GM19372 (cell line): ENCODE results near the gene TECR.
"Not testable (repeated sequence)": the region's sequence is repeated elsewhere in the genome, so short reads cannot be mapped to it uniquely, and the experiment has no call there.

Source experiments
- ATAC-seq: cut with Tn5 transposase; IDR thresholded peaks from one replicate; pipeline ENCODE4 v1.9.1; 2021; ENCODE audit warnings: mild to moderate bottlenecking, low read depth, moderate library complexity; ENCODE audit not compliant: unreplicated experiment

Gene TECR

GRCh38 chr19:14533450-14533849, 4.1 kb downstream of the TECR start:
- ATAC-seq = no peak

DNA sequence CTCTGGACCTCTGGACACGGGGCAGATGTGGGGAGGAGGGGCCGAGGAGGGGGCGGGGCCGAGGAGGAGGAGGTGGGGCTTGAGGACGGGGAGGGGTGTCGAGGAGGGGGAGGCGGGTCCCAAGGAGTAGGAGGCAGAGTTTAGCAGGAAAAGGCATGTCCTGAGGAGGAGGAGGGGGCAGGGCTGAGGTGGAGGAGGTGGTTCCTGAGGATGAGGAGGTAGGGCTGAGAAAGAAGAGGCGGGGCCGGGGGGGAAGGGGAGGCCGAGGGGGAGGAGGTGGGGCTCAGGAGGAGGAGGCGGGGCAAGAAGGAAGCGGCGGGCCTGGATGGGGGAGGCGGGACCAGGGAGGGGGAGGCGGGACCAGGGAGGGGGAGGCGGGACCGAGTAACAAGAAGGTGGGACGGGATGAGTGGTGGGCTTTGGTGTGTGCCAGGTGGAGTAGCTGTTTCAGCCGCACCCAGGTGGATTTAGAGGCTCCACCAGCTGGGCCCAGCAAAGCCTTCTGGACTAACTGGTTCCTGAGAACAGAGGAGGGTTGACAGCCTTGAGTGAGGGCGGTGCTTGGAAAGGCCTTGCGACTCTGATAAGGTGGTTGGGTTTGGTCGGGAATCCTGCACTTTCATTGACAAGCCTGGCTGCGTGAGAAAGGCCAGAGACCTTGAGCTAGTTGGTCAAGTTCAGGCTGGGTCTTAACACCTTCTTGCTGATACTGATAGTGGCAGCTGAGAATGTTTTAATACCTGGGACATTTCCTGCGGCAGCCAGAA, 7.7 kb downstream of the TECR start:
- ATAC-seq = no peak

DNA sequence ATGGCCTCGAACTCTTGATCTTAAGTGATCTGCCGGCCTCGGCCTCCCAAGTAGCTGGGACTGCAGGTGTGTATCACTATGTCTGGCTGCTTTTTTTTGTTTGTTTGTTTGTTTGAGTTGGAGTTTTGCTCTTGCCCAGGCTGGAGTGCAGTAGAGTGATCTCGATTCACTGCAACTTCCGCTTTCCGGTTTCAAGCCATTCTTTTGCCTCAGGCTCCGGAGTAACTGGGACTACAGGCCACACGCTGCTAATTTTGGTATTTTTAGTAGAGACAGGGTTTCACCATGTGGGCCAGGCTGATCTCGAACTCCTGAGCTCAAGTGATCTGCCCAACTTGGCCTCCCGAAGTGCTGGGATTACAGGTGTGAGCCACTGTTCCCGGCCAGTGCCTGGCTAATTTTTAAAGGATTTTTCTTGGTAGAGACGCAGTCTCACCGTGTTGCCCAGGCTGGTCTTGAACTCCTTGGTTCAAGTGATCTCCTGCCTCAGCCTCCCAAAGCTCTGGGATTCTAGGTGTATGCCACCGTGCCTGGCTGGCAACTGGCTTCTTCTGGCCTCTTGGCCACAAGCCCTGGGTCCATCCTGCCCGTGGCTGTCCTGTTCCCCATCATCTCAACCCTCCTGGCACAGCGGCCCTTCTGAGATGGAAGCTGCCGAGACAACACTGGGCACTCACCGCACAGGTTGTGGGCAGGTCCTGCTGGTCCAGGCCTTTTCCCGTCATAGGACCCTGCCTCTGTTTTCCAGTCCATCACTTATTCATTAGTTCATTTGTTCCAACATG, 11.5 kb downstream of the TECR start:
- ATAC-seq = no peak

- ATAC-seq = not testable (repeated sequence)
These were observed 12.6 kb downstream of the TECR start for GRCh38 chr19:14541979-14542378.

DNA sequence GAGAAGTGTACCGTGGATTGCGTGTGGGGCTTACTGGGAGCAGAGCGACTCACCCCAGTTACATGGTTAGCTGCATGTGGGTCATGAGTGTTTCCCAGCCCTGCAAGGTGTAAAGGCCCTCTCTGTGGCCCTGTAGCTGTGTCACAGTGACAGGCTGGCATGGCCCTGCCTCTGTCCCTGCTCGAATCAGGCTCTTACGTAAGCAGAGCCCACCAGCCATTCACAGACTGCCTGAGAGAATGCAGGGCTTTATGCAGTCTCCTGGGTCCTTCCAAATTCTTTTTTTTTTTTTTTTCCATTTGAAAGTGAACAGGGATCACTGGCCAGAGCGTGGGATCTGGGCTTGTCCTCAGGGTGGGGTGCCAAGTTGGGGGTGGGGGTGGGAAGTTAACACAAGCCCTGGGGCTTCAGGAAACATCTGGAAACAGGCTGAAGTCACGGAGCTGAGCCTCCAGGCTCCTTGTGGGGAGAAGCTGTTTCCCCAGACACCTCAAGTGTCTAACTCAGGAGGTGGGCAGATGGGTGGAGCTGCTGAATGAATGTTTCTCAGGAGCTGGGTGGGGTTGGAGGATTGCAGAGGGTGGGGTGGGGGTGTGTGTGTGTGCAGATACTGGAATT, 13.4 kb downstream of the TECR start:
- ATAC-seq = no peak

DNA sequence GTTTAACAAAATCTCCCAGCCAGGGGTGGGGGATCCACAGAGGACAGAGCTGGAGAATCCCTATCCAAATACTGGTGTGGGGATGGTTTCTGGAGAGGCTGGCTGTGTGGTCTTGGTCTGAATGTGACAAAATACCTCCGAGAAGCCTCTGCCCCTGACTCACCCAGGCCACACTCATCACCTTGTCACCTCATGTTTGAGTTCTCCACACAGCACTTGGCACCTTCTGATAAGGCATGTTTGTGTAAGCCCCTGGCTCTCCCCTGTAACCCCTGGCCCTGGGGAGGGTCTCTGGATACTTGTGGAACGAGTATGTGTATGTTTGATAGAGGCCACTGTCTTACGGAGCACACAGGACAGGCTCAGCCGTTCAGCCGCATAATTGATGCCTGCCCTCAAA, 14.7 kb downstream of the TECR start:
- ATAC-seq = no peak

DNA sequence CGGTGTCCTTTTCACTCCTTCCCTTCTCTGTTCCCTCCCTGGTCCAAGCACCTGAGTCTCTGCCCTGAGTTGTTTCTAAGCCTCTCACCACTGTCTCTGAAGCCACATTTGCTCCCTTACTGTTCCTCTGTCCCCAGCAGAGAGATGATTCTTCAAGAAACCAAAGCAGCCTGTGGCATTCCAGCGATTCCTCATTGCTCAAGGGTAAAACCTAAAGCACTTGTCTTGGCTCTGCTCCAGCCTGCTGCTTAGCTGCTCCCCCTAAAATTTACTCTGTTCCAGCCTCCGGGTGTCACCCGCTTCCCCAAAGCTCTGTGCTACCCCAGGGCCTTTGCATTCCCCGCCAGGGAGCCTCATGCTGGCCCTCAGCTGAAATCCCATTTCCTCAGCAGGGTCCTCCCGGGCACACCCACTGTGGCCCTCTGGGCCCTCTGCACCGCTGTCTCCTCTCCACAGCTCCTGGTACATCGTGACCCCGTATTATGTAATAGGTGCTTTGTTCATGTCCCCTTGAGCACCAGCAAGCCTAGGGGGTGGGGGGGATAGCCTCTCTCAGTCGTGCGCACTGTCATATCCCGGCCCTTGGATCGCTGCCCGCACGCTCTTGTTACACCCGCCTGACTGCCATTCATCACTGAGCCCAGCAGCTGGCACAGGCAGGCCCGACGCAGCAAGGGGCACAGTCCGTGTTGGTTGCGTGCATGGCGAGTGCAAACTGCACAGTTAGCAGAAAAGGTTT, 15.8 kb downstream of the TECR start:
- ATAC-seq = no peak

DNA sequence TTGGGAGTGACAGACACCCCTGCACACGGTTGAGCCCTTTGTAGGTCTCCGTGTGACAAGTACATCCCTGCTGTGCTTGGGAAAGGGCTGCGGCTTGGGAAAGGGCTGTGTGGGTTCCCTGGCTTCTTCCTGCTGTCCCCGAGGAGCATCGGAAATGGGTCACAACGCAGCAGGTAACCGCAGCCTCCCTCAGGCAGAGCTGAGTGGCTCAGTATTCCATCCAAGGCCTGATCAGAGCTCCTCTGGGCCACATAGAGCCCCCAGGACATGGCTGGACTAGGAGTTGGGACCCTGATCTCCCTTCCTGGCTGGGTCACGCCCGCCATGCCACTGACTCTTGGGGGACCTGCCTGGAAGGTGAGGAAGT, 16.3 kb downstream of the TECR start:
- ATAC-seq = no peak

GRCh38 chr19:14550201-14550754, 20.9 kb downstream of the TECR start:
- no peak for ATAC-seq

- not testable (repeated sequence) for ATAC-seq
These were observed 22.0 kb downstream of the TECR start for GRCh38 chr19:14551134-14552005.

- not testable (repeated sequence) for ATAC-seq
These were observed 22.6 kb downstream of the TECR start for GRCh38 chr19:14552006-14552360.

GRCh38 chr19:14553042-14553938, 23.9 kb downstream of the TECR start:
- ATAC-seq = no peak

DNA sequence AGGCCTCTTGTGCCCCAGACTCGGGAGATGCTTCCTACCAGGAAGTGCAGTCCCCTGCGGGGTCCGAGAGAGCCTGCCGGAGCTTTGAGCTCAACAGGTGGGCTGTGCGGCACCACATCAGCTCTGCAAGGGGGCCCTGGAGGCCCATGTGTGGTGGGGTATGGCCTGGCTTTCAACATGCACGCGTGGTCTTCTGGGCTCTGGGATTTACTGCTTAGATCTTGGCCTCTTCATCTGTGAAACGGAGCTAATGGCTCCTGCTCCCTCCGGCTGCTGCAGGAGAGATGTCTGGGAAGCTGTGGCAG, 24.5 kb downstream of the TECR start:
- no peak for ATAC-seq

DNA sequence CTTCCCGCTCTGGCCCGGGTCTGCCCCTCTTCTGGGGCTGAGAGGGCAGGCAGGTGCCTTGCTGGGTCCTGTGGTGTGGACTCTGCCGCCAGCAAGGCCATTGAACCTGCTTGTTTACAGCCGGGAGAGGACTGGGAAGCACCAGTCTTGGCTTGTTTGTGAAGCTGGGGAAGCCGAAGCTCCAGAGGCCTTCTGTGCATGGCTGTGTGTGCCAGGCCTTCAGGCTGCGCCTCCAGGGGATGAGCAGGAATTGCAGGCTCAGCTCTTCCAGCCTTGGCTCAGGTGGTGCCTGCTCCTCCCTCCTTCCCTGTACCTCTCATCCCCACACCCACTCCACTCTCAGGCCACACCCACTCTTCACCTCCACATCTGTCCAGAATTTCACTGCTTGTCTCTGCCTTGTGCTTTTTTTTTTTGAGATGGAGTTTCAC, 25.0 kb downstream of the TECR start:
- no peak for ATAC-seq

- no peak for ATAC-seq
These were observed 26.7 kb downstream of the TECR start for GRCh38 chr19:14555918-14556661.

- peak; percentile 62 for ATAC-seq
These were observed 27.3 kb downstream of the TECR start for GRCh38 chr19:14556662-14557188.

GRCh38 chr19:14558370-14559066, 29.1 kb downstream of the TECR start:
- ATAC-seq = no peak
